OCI-LY3 (cell line): ENCODE results near the gene SEC16A.

Source experiments
- H2AFZ ChIP-seq: fragments of 200-600, 300-600 bp; shearing (Covaris generic); 2 replicates; pipeline ENCODE4 v1.6.0; 2014; ENCODE audit warnings: antibody characterized with exemption, low read depth, low read length
- H3K27ac ChIP-seq: fragments of 200-600, 300-600 bp; sonication (generic); 2 replicates; pipeline ENCODE4 v1.5.1; 2014; ENCODE audit warnings: mild to moderate bottlenecking, low read length, moderate library complexity, mixed read lengths
- H3K27me3 ChIP-seq: fragments of 200-600, 300-600 bp; sonication (generic); 2 replicates; pipeline ENCODE4 v1.6.1; 2014; ENCODE audit warnings: low read depth, low read length, mixed read lengths
- H3K36me3 ChIP-seq: fragments of 200-600, 300-600 bp; sonication (generic); replicated peaks from 2 replicates; pipeline ENCODE3; 2014; ENCODE audit warnings: low read depth, low read length, mixed read lengths
- H3K4me1 ChIP-seq: fragments of 300-600, 200-600 bp; sonication (generic); 2 replicates; pipeline ENCODE4 v1.6.1; 2014; ENCODE audit warnings: low read length, mixed read lengths
- H3K4me2 ChIP-seq: fragments of 200-600, 300-600 bp; sonication (generic); 2 replicates; pipeline ENCODE4 v1.6.1; 2014; ENCODE audit warnings: low read length, mixed read lengths
- H3K4me3 ChIP-seq: fragments of 300-600, 200-600 bp; sonication (generic); 2 replicates; pipeline ENCODE4 v1.5.1; 2014; ENCODE audit warnings: antibody characterized with exemption, mild to moderate bottlenecking, low read length, moderate library complexity
- H3K79me2 ChIP-seq: fragments of 300-600, 200-600 bp; shearing (Covaris generic); 2 replicates; pipeline ENCODE4 v1.6.1; 2014; ENCODE audit warnings: mild to moderate bottlenecking, low read length, mixed read lengths
- H3K9ac ChIP-seq: fragments of 300-600, 200-600 bp; shearing (Covaris generic); 2 replicates; pipeline ENCODE4 v1.6.0; 2014; ENCODE audit warnings: mild to moderate bottlenecking, low read length, moderate library complexity
- H3K9me3 ChIP-seq: fragments of 200-600, 300-600 bp; shearing (Covaris generic); 2 replicates; pipeline ENCODE4 v1.6.1; 2014; ENCODE audit warnings: low read length, mixed read lengths; ENCODE audit not compliant: insufficient read depth
- H4K20me1 ChIP-seq: fragments of 200-600, 300-600 bp; sonication (generic); 2 replicates; pipeline ENCODE4 v1.6.1; 2016; ENCODE audit warnings: low read length, mixed read lengths; ENCODE audit not compliant: insufficient read depth
- CTCF ChIP-seq: fragments of 200-600, 300-600 bp; sonication (generic); IDR thresholded peaks from 2 replicates; pipeline ENCODE4 v1.5.1; 2014; ENCODE audit warnings: antibody characterized with exemption, low read length, low read depth
- EZH2phosphoT487 ChIP-seq: fragments of 200-600 bp; shearing (Covaris generic); IDR thresholded peaks from 2 replicates; pipeline ENCODE4 v1.6.1; 2018; ENCODE audit warnings: antibody characterized with exemption, mixed run types, low read depth

SEC16A gene

GRCh38 chr9:136509549-136509948, 26.7 kb upstream of the SEC16A start:
- Histone ChIP-seq H3K9ac (no peak overlapping the region), H3K9me3 (no peaks in the 10 kb centered on the region), H3K4me3 (no peak overlapping the region), H3K27ac (no peak overlapping the region), H3K36me3 (peaks cover 49% of the 10 kb centered on the region), H3K4me1 (no peaks in the 10 kb centered on the region), H4K20me1 (peaks cover 3% of the 10 kb centered on the region; the same call in 1 of the 2 replicates), H3K79me2 (no peaks in the 10 kb centered on the region), H2AFZ (no peak overlapping the region), H3K27me3 (no peaks in the 10 kb centered on the region), H3K4me2 (no peak overlapping the region)
- TF ChIP-seq CTCF (no peak), EZH2phosphoT487 (no peak)

- no peak overlapping the region for H3K27ac ChIP-seq
- no peak overlapping the region for H3K4me2 ChIP-seq
- H3K79me2 ChIP-seq, result no peaks in the 10 kb centered on the region
- H3K9me3 ChIP-seq, result no peaks in the 10 kb centered on the region
- H3K4me3 ChIP-seq, result no peak overlapping the region
- H3K4me1 ChIP-seq, result no peaks in the 10 kb centered on the region
- H2AFZ ChIP-seq, result no peak overlapping the region
- TF ChIP-seq CTCF (no peak), EZH2phosphoT487 (no peak)
- no peaks in the 10 kb centered on the region for H3K27me3 ChIP-seq
- peaks cover 49% of the 10 kb centered on the region for H3K36me3 ChIP-seq
- no peak overlapping the region for H3K9ac ChIP-seq
- peaks cover 3% of the 10 kb centered on the region; the same call in 1 of the 2 replicates for H4K20me1 ChIP-seq
Observed at GRCh38 chr9:136508729-136509500, 26.1 kb upstream of the SEC16A start.

GRCh38 chr9:136507992-136508375, 25.1 kb upstream of the SEC16A start:
- peaks cover 52% of the 10 kb centered on the region for H3K36me3 ChIP-seq
- H2AFZ ChIP-seq, result no peak overlapping the region
- no peaks in the 10 kb centered on the region for H3K4me1 ChIP-seq
- H3K4me3 ChIP-seq, result no peak overlapping the region
- no peaks in the 10 kb centered on the region for H3K79me2 ChIP-seq
- no peaks in the 10 kb centered on the region for H3K27me3 ChIP-seq
- no peaks in the 10 kb centered on the region for H3K9me3 ChIP-seq
- no peaks in the 10 kb centered on the region for H4K20me1 ChIP-seq
- TF ChIP-seq CTCF, result no peak
- TF ChIP-seq EZH2phosphoT487, result no peak
- H3K27ac ChIP-seq, result no peak overlapping the region
- H3K4me2 ChIP-seq, result no peak overlapping the region
- no peak overlapping the region for H3K9ac ChIP-seq

- H2AFZ ChIP-seq, result no peak overlapping the region
- peaks cover 50% of the 10 kb centered on the region for H3K36me3 ChIP-seq
- H3K4me1 ChIP-seq, result no peaks in the 10 kb centered on the region
Observed at GRCh38 chr9:136507221-136507991, 24.6 kb upstream of the SEC16A start.

More at GRCh38 chr9:136507221-136507991, 24.6 kb upstream of the SEC16A start:
- H3K4me3 ChIP-seq, result no peak overlapping the region
- no peak overlapping the region for H3K9ac ChIP-seq
- H3K27me3 ChIP-seq, result no peaks in the 10 kb centered on the region
- no peaks in the 10 kb centered on the region for H3K79me2 ChIP-seq
- no peak overlapping the region for H3K27ac ChIP-seq
- TF ChIP-seq CTCF, result no peak
- TF ChIP-seq EZH2phosphoT487, result no peak
- no peak overlapping the region for H3K4me2 ChIP-seq
- H4K20me1 ChIP-seq, result no peaks in the 10 kb centered on the region
- H3K9me3 ChIP-seq, result no peaks in the 10 kb centered on the region
